H9 (cell line): ENCODE data around the gene KIF6. TPM values are rescaled to one million over a fixed set of nuclear protein-coding genes. Genes with fewer than 3 reads are reported as not detected.

Experiments used
- DNase-seq: peaks from one replicate; pipeline ENCODE4 v3.0.0-alpha.2; 2017
- H2AFZ ChIP-seq: one replicate; pipeline ENCODE4 v1.6.1; 2013; ENCODE audit warnings: mild to moderate bottlenecking, low read length, control low read depth, moderate library complexity
- H2AK5ac ChIP-seq: 2 replicates; pipeline ENCODE4 v1.6.1; 2013; ENCODE audit warnings: low read length, control low read depth, mixed read lengths; ENCODE audit not compliant: insufficient read length
- H2BK120ac ChIP-seq: one replicate; pipeline ENCODE4 v1.6.1; 2013; ENCODE audit warnings: low read depth, mild to moderate bottlenecking, low read length, control low read depth, inconsistent platforms; ENCODE audit not compliant: poor library complexity, severe bottlenecking
- H2BK12ac ChIP-seq: 2 replicates; pipeline ENCODE4 v1.6.1; 2013; ENCODE audit warnings: low read length, control low read depth, mixed read lengths, low read depth; ENCODE audit not compliant: insufficient read length
- H2BK15ac ChIP-seq: 2 replicates; pipeline ENCODE4 v1.6.1; 2013; ENCODE audit warnings: low read depth, low read length, control low read depth
- H2BK20ac ChIP-seq: one replicate; pipeline ENCODE4 v1.6.1; 2013; ENCODE audit warnings: low read depth, mild to moderate bottlenecking, low read length, control low read depth, inconsistent platforms; ENCODE audit not compliant: poor library complexity, severe bottlenecking
- H2BK5ac ChIP-seq: 2 replicates; pipeline ENCODE4 v1.6.1; 2013; ENCODE audit warnings: low read length, control low read depth, mixed read lengths; ENCODE audit not compliant: insufficient read length
- H3K14ac ChIP-seq: 2 replicates; pipeline ENCODE4 v1.6.1; 2013; ENCODE audit warnings: low read length, control low read depth; ENCODE audit not compliant: insufficient read depth
- H3K18ac ChIP-seq: 2 replicates; pipeline ENCODE4 v1.6.1; 2013; ENCODE audit warnings: low read depth, mild to moderate bottlenecking, mixed read lengths, low read length, control low read depth; ENCODE audit not compliant: insufficient read length
- H3K23ac ChIP-seq: 2 replicates; pipeline ENCODE4 v1.6.1; 2013; ENCODE audit warnings: low read length, control low read depth, mixed read lengths, low read depth; ENCODE audit not compliant: insufficient read length
- H3K23me2 ChIP-seq: 2 replicates; pipeline ENCODE4 v1.6.1; 2013; ENCODE audit warnings: low read depth, mild to moderate bottlenecking, mixed read lengths, low read length, control low read depth; ENCODE audit not compliant: insufficient read length, poor library complexity, severe bottlenecking
- H3K27ac ChIP-seq: 2 replicates; pipeline ENCODE4 v1.5.1; 2013; ENCODE audit warnings: low read length, control low read depth, mixed read lengths, low read depth; ENCODE audit not compliant: insufficient read length
- H3K27me3 ChIP-seq: 2 replicates; pipeline ENCODE4 v1.6.1; 2013; ENCODE audit warnings: low read length, control low read depth, inconsistent platforms; ENCODE audit not compliant: insufficient read depth
- H3K4ac ChIP-seq: 2 replicates; pipeline ENCODE4 v1.6.1; 2013; ENCODE audit warnings: low read depth, mild to moderate bottlenecking, control low read depth, inconsistent platforms, low read length, moderate library complexity
- H3K4me1 ChIP-seq: 2 replicates; pipeline ENCODE4 v1.6.1; 2013; ENCODE audit warnings: low read length, control low read depth, inconsistent platforms; ENCODE audit not compliant: insufficient read depth
- H3K4me2 ChIP-seq: 2 replicates; pipeline ENCODE4 v1.6.1; 2013; ENCODE audit warnings: low read length, control low read depth, mixed read lengths; ENCODE audit not compliant: insufficient read length, insufficient read depth
- H3K56ac ChIP-seq: 2 replicates; pipeline ENCODE4 v1.6.1; 2013; ENCODE audit warnings: low read depth, mild to moderate bottlenecking, mixed read lengths, low read length, control low read depth; ENCODE audit not compliant: insufficient read length
- H3K79me1 ChIP-seq: 2 replicates; pipeline ENCODE4 v1.6.1; 2013; ENCODE audit warnings: low read depth, mild to moderate bottlenecking, moderate library complexity, low read length, control low read depth, inconsistent platforms; ENCODE audit not compliant: insufficient read depth, poor library complexity, severe bottlenecking
- H3K79me2 ChIP-seq: 2 replicates; pipeline ENCODE4 v1.6.1; 2013; ENCODE audit warnings: low read length, control low read depth, inconsistent platforms; ENCODE audit not compliant: insufficient read depth
- H3K9ac ChIP-seq: 2 replicates; pipeline ENCODE4 v1.6.1; 2013; ENCODE audit warnings: low read length, control low read depth, mixed read lengths; ENCODE audit not compliant: insufficient read length; ENCODE audit errors: extremely low read depth
- H3K9me3 ChIP-seq: one replicate; pipeline ENCODE4 v1.6.1; 2013; ENCODE audit warnings: low read depth, low read length, inconsistent platforms; ENCODE audit not compliant: control insufficient read depth
- H3T11ph ChIP-seq: one replicate; pipeline ENCODE4 v1.6.1; 2013; ENCODE audit warnings: mild to moderate bottlenecking, low read length, control low read depth, inconsistent platforms
- H4K20me1 ChIP-seq: one replicate; pipeline ENCODE4 v1.6.1; 2013; ENCODE audit not compliant: control insufficient read depth, insufficient read length, insufficient read depth
- H4K5ac ChIP-seq: 2 replicates; pipeline ENCODE4 v1.6.1; 2013; ENCODE audit warnings: low read depth, mild to moderate bottlenecking, mixed read lengths, low read length, control low read depth; ENCODE audit not compliant: insufficient read length
- H4K8ac ChIP-seq: replicated peaks from 2 replicates; pipeline ENCODE4 v1.6.1; 2013; ENCODE audit warnings: low read length, control low read depth, mixed read lengths, low read depth; ENCODE audit not compliant: insufficient read length
- H4K91ac ChIP-seq: 2 replicates; pipeline ENCODE4 v1.6.1; 2013; ENCODE audit warnings: low read depth, mild to moderate bottlenecking, moderate library complexity, mixed read lengths, low read length, control low read depth; ENCODE audit not compliant: insufficient read length
- H3K27ac Mint-ChIP-seq, 3 experiments: 2 replicates in 2 of 3; 3 replicates in 1 of 3; pipeline ENCODE4 v1.8.0; 2020 to 2021; ENCODE audit warnings: mixed read lengths in 3 of 3, mild to moderate bottlenecking in 1 of 3, moderate library complexity in 1 of 3
- H3K27me3 Mint-ChIP-seq: 2 replicates; pipeline ENCODE4 v1.8.0; 2021; ENCODE audit warnings: low read depth, mild to moderate bottlenecking, moderate library complexity, mixed read lengths
- H3K36me3 Mint-ChIP-seq, 3 experiments: 2 replicates in 2 of 3; 3 replicates in 1 of 3; pipeline ENCODE4 v1.8.0; 2020 to 2021; ENCODE audit warnings: low read depth in 3 of 3, mixed read lengths in 3 of 3; ENCODE audit not compliant: insufficient read depth in 1 of 3
- H3K4me1 Mint-ChIP-seq, 2 experiments: 2 replicates each; pipeline ENCODE4 v1.8.0; 2020; ENCODE audit warnings: mixed read lengths in 2 of 2
- H3K4me3 Mint-ChIP-seq, 2 experiments: 2 replicates in 1 of 2; 3 replicates in 1 of 2; pipeline ENCODE4 v1.8.0; 2020 to 2021; ENCODE audit warnings: mild to moderate bottlenecking in 2 of 2, mixed read lengths in 2 of 2, moderate library complexity in 1 of 2
- H3K9me3 Mint-ChIP-seq, 2 experiments: 2 replicates in 1 of 2; 3 replicates in 1 of 2; pipeline ENCODE4 v1.8.0; 2020; ENCODE audit warnings: mild to moderate bottlenecking in 2 of 2, mixed read lengths in 2 of 2, moderate library complexity in 1 of 2
- WGBS: extraction: QIAGEN DNeasy Blood & Tissue Kit; methylation state at CpG from one replicate; pipeline ENCODE4 v1.1.7; 2013; ENCODE audit warnings: missing lambda C conversion rate, low lambda C conversion rate, mixed read lengths; ENCODE audit not compliant: insufficient read length; ENCODE audit errors: extremely low coverage; 5-methylcytosine and 5-hydroxymethylcytosine counted together
- total RNA-seq: library from RNA; stranded (reverse); gene quantifications from 2 replicates; pipeline ENCODE4 v1.2.1, GENCODE V29; 2021
- TF ChIP-seq, protein P1 (sequence below): fragments of 200-600 bp; sonication (generic); conservative IDR thresholded peaks from 3 replicates; pipeline ENCODE4 v1.8.0; 2021; ENCODE audit warnings: antibody characterized with exemption, mild to moderate bottlenecking

Gene KIF6
- total RNA-seq, 1 experiment from 2014 or later, result 0.63 TPM

DNA sequence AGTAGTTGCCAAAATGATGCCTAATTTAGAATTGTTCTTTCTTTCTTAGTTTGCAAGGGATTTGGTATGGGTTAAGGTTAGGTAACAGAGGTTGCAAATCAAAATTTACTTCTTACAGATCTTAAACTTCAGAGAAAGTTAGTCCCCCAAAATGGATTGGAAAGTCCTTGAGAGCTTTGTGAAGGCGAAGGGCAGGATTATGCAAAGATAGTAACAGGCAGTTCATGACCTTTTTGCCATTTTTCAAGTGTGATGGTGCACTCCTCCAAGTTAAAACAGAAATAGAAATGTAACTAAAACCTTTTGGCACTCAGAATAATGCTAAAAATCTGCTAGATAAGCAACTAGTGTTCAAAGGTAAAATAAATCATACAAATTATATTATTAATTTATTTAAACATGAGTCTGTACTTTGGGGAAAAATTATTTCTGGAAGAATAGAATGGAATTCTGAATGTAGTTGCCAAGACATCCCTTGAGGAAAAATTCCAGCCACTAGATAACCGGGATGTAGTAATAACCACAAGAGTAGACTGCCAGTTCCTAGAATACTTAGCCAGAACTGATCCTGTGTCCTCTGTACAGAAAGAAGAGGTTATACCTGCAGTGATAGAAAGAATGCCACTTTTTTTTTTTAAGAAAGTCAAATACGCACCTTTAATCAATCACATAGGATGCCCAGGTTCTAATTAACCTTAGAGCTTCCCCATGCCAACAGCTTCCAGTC is 35.2 kb upstream of the KIF6 start:
- WGBS, result no CpG with 5 or more reads among the region's 3 CpGs
- H4K8ac ChIP-seq, result no peak overlapping the region

More for the DNA sequence above, 35.2 kb upstream of the KIF6 start:
- H3K9ac ChIP-seq, result no peak overlapping the region
- H3K27me3 ChIP-seq, result 0 out of 2 replicates have a peak, but pooled peaks cover 2% of the 10 kb centered on the region
- H3K4ac ChIP-seq, result no peak overlapping the region
- H3K18ac ChIP-seq, result no peak overlapping the region
- H4K20me1 ChIP-seq, result no peaks in the 10 kb centered on the region
- 0 out of 2 replicates have a peak, but pooled peaks cover 3% of the 10 kb centered on the region for H3K79me2 ChIP-seq
- no peak overlapping the region for H3K4me3 Mint-ChIP-seq
- H3K27me3 Mint-ChIP-seq, result no peaks in the 10 kb centered on the region; the same call in 1 of the 2 replicates
- no peak overlapping the region for H3K56ac ChIP-seq
- TF ChIP-seq, protein P1, sequence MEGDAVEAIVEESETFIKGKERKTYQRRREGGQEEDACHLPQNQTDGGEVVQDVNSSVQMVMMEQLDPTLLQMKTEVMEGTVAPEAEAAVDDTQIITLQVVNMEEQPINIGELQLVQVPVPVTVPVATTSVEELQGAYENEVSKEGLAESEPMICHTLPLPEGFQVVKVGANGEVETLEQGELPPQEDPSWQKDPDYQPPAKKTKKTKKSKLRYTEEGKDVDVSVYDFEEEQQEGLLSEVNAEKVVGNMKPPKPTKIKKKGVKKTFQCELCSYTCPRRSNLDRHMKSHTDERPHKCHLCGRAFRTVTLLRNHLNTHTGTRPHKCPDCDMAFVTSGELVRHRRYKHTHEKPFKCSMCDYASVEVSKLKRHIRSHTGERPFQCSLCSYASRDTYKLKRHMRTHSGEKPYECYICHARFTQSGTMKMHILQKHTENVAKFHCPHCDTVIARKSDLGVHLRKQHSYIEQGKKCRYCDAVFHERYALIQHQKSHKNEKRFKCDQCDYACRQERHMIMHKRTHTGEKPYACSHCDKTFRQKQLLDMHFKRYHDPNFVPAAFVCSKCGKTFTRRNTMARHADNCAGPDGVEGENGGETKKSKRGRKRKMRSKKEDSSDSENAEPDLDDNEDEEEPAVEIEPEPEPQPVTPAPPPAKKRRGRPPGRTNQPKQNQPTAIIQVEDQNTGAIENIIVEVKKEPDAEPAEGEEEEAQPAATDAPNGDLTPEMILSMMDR, result no peak
- no peak overlapping the region for H3K23ac ChIP-seq
- no peaks in the 10 kb centered on the region for H3K79me1 ChIP-seq
- H3K9me3 Mint-ChIP-seq, result no peaks in the 10 kb centered on the region
- no peak for DNase-seq
- H3K14ac ChIP-seq, result no peak overlapping the region
- no peak overlapping the region for H2BK12ac ChIP-seq
- no peak overlapping the region for H3K27ac ChIP-seq
- H3T11ph ChIP-seq, result no peak overlapping the region
- H3K36me3 Mint-ChIP-seq, result no peaks in the 10 kb centered on the region
- H2BK120ac ChIP-seq, result no peak overlapping the region
- no peak overlapping the region for H2BK5ac ChIP-seq
- H3K23me2 ChIP-seq, result no peaks in the 10 kb centered on the region
- no peak overlapping the region for H4K91ac ChIP-seq
- no peaks in the 10 kb centered on the region for H3K9me3 ChIP-seq
- no peak overlapping the region for H2AK5ac ChIP-seq
- no peak overlapping the region for H4K5ac ChIP-seq
- no peak overlapping the region for H2BK20ac ChIP-seq
- no peak overlapping the region for H2AFZ ChIP-seq
- H3K27ac Mint-ChIP-seq, result no peak overlapping the region
- no peak overlapping the region for H3K4me2 ChIP-seq
- no peaks in the 10 kb centered on the region for H3K4me1 Mint-ChIP-seq
- H3K4me1 ChIP-seq, result no peaks in the 10 kb centered on the region
- H2BK15ac ChIP-seq, result no peak overlapping the region
